Measurements from ENCODE around the gene CCSER1. TPM values are rescaled to one million over a fixed set of nuclear protein-coding genes. Genes with fewer than 3 reads are reported as not detected.

The CCSER1 gene
- total and polyA plus RNA-seq, 2 of the 8 experiments (the other 6 are each of a cell fraction or from before 2014, with no cell fraction given): 0.26 to 0.84 TPM

DNA sequence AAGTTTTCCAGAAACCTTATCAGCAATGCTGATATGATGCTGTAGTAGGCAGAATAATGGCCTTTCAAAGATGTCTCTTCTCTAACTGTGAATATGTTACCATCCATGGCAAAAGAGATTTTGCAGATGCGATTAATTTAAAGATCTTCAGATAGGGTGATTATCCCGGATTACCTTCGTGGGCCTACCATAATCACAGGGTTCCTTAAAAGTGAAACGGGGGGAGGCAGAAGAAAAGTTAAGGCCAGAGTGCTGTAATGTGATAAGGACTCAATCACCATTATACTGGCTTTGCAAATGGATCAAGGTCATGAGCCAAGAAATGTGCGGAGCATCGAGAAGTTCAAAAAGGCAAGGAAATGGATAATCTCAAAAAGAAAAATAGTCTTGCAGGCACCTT is 459.6 kb downstream of the CCSER1 start:
- no peaks in the 10 kb centered on the region for H4K20me1 ChIP-seq (replicated peaks in 1 of 2; ENCODE audit: control insufficient read depth in 1 of 2, insufficient read depth in 2 of 2, low read length in 2 of 2)
- no peaks in the 10 kb centered on the region for H3K9me3 ChIP-seq (ENCODE audit: insufficient read depth in 2 of 2, low read depth in 1 of 2, low read length in 1 of 2)
- H3K27me3 ChIP-seq (replicated peaks in 1 of 4; ENCODE audit: control insufficient read depth in 3 of 4, extremely low read depth in 1 of 4, insufficient read depth in 3 of 4, low read length in 3 of 4): no peaks in the 10 kb centered on the region
- ChIA-PET CTCF (ENCODE audit: partially characterized antibody) (no interaction called here), POLR2A (ENCODE audit: partially characterized antibody) (no interaction called here)
- no peaks in the 10 kb centered on the region for H3K36me3 ChIP-seq (ENCODE audit: control insufficient read depth in 2 of 4, insufficient read depth in 4 of 4, low read length in 3 of 4)
- H3K4ac ChIP-seq (replicated peaks; ENCODE audit: insufficient read length, low read depth, low read length): no peak overlapping the region
- no peak overlapping the region for H2BK15ac ChIP-seq (ENCODE audit: low read length)
- no peaks in the 10 kb centered on the region for H3K23me2 ChIP-seq (ENCODE audit: low read depth, low read length)
- no peak overlapping the region for H4K8ac ChIP-seq (ENCODE audit: extremely low read depth, insufficient read depth, low read length)
- TF ChIP-seq CEBPB (IDR thresholded peaks at IDR 0.05; ENCODE audit: low read depth, low read length) (no peak), SP2 (IDR thresholded peaks at IDR 0.05; ENCODE audit: low read length) (no peak), SP4 (IDR thresholded peaks at IDR 0.05; ENCODE audit: low read length) (no peak), NRF1 (IDR thresholded peaks at IDR 0.05; ENCODE audit: low read depth, low read length) (no peak), EP300 (IDR thresholded peaks at IDR 0.05; ENCODE audit: borderline replicate concordance in 1 of 2, low read depth in 2 of 2, low read length in 2 of 2) (no peak), SP1 (IDR thresholded peaks at IDR 0.05; ENCODE audit: low read depth, low read length) (no peak), ASH2L (IDR thresholded peaks at IDR 0.05; ENCODE audit: low read length) (no peak), SAP30 (IDR thresholded peaks at IDR 0.05; ENCODE audit: insufficient read depth, insufficient replicate concordance, low read length) (no peak), CBX5 (IDR thresholded peaks at IDR 0.05; ENCODE audit: low read depth, low read length) (no peak), TAF1 (IDR thresholded peaks at IDR 0.05; ENCODE audit: low read depth, low read length) (no peak)
- TF ChIP-seq, protein P1, sequence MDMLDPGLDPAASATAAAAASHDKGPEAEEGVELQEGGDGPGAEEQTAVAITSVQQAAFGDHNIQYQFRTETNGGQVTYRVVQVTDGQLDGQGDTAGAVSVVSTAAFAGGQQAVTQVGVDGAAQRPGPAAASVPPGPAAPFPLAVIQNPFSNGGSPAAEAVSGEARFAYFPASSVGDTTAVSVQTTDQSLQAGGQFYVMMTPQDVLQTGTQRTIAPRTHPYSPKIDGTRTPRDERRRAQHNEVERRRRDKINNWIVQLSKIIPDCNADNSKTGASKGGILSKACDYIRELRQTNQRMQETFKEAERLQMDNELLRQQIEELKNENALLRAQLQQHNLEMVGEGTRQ (IDR thresholded peaks at IDR 0.05; ENCODE audit: low read length): no peak
- H3K79me2 ChIP-seq (ENCODE audit: control insufficient read depth in 1 of 2, insufficient read depth in 2 of 2, low read length in 2 of 2): no peaks in the 10 kb centered on the region
- H3K56ac ChIP-seq (replicated peaks; ENCODE audit: insufficient read length, low read depth, low read length): no peak overlapping the region
- FAIRE-seq: no peak
- no peak overlapping the region for H3K23ac ChIP-seq (ENCODE audit: insufficient read length)
- no peak overlapping the region for H2AFZ ChIP-seq (ENCODE audit: low read length)
- H4K5ac ChIP-seq (ENCODE audit: insufficient read length, low read depth, low read length): no peak overlapping the region
- no peak overlapping the region for H3K18ac ChIP-seq (ENCODE audit: extremely low read depth, low read length)
- no peak overlapping the region for H2BK5ac ChIP-seq (ENCODE audit: low read depth, low read length)
- no peak overlapping the region for H2BK12ac ChIP-seq (ENCODE audit: low read depth, low read length)
- peaks cover 0 to 4% (median 1%) of the 10 kb centered on the region in 4 experiments; a peak in 2 of 7 replicates for H3K4me1 ChIP-seq (replicated peaks in 1 of 4; ENCODE audit: control insufficient read depth in 3 of 4, insufficient read depth in 4 of 4, low read length in 3 of 4)
- H3K79me1 ChIP-seq (ENCODE audit: low read depth, low read length): no peaks in the 10 kb centered on the region
- H3K14ac ChIP-seq (ENCODE audit: insufficient read length): no peak overlapping the region
- no peak overlapping the region for H3K4me2 ChIP-seq (ENCODE audit: insufficient read depth in 1 of 2, low read depth in 2 of 2, low read length in 2 of 2)
- no peak overlapping the region for H2BK120ac ChIP-seq (replicated peaks; ENCODE audit: low read depth, low read length)
- H3K4me3 ChIP-seq (ENCODE audit: extremely low read depth in 1 of 4, insufficient read depth in 2 of 4, low read depth in 3 of 4, low read length in 4 of 4): no peak overlapping the region
- H3K27ac ChIP-seq (ENCODE audit: low read depth, low read length): no peak overlapping the region
- H2AK5ac ChIP-seq (ENCODE audit: low read depth, low read length): no peak overlapping the region
- WGBS, 2 experiments (ENCODE audit: extremely low coverage in 1 of 2, insufficient coverage in 1 of 2, insufficient read length in 1 of 2, insufficient replicate concordance in 2 of 2, low coverage in 1 of 2, low lambda C conversion rate in 2 of 2, missing lambda C conversion rate in 1 of 2): 90% methylated on average over 6 of the region's 6 CpGs; no CpG with 5 or more reads in 1 of the 2 experiments
- H2BK20ac ChIP-seq (ENCODE audit: low read length): no peak overlapping the region
- no peak overlapping the region for H3K9ac ChIP-seq (replicated peaks in 1 of 4; ENCODE audit: extremely low read depth in 1 of 4, low read depth in 3 of 4, low read length in 3 of 4)
- H4K91ac ChIP-seq (replicated peaks; ENCODE audit: insufficient read length, low read length): no peak overlapping the region
- DNase-seq (ENCODE audit: low read depth in 1 of 2, low spot score in 2 of 2): no peak
